Measurements from ENCODE around the gene IST1. TPM values are rescaled to one million over a fixed set of nuclear protein-coding genes. Genes with fewer than 3 reads are reported as not detected.

IST1 gene
- total and polyA plus RNA-seq, 10 of the 15 experiments (the other 5 are each of a cell fraction or from before 2014, with no cell fraction given), result 97.3 to 293 (median 138) TPM

- TF ChIP-seq PBX3 (IDR thresholded peaks at IDR 0.05; ENCODE audit: insufficient replicate concordance, low read depth, low read length) (no peak), ZNF24 (IDR thresholded peaks at IDR 0.05) (no peak), BCLAF1 (IDR thresholded peaks at IDR 0.05) (no peak), LARP7 (IDR thresholded peaks at IDR 0.05) (no peak), TCF12 (IDR thresholded peaks at IDR 0.05; ENCODE audit: low read depth, low read length) (peak; percentile 70; the same call in 1 of the 2 replicates), FOS (IDR thresholded peaks at IDR 0.05; ENCODE audit: borderline replicate concordance, extremely low read depth, insufficient read length) (no peak), RUNX3 (IDR thresholded peaks at IDR 0.05; ENCODE audit: low read length) (peak; percentile 74), SREBF2 (IDR thresholded peaks at IDR 0.05; ENCODE audit: low read length) (no peak), SP1 (IDR thresholded peaks at IDR 0.05; ENCODE audit: low read depth, low read length) (no peak), CREM (IDR thresholded peaks at IDR 0.05; ENCODE audit: low read depth) (0 out of 2 replicates have a peak, but pooled peaks have one; percentile 41), ZNF274 (IDR thresholded peaks at IDR 0.05; ENCODE audit: insufficient read depth, insufficient read length) (no peak), SMAD1 (IDR thresholded peaks at IDR 0.05; ENCODE audit: low read depth, partially characterized antibody) (no peak), ZBTB11 (CRISPR knock-in tag; IDR thresholded peaks at IDR 0.05) (no peak)
- TF ChIP-seq, protein P1, sequence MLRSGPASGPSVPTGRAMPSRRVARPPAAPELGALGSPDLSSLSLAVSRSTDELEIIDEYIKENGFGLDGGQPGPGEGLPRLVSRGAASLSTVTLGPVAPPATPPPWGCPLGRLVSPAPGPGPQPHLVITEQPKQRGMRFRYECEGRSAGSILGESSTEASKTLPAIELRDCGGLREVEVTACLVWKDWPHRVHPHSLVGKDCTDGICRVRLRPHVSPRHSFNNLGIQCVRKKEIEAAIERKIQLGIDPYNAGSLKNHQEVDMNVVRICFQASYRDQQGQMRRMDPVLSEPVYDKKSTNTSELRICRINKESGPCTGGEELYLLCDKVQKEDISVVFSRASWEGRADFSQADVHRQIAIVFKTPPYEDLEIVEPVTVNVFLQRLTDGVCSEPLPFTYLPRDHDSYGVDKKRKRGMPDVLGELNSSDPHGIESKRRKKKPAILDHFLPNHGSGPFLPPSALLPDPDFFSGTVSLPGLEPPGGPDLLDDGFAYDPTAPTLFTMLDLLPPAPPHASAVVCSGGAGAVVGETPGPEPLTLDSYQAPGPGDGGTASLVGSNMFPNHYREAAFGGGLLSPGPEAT (IDR thresholded peaks at IDR 0.05; ENCODE audit: low read depth), result 0 out of 2 replicates have a peak, but pooled peaks have one; percentile 11
- TF ChIP-seq, protein P2, sequence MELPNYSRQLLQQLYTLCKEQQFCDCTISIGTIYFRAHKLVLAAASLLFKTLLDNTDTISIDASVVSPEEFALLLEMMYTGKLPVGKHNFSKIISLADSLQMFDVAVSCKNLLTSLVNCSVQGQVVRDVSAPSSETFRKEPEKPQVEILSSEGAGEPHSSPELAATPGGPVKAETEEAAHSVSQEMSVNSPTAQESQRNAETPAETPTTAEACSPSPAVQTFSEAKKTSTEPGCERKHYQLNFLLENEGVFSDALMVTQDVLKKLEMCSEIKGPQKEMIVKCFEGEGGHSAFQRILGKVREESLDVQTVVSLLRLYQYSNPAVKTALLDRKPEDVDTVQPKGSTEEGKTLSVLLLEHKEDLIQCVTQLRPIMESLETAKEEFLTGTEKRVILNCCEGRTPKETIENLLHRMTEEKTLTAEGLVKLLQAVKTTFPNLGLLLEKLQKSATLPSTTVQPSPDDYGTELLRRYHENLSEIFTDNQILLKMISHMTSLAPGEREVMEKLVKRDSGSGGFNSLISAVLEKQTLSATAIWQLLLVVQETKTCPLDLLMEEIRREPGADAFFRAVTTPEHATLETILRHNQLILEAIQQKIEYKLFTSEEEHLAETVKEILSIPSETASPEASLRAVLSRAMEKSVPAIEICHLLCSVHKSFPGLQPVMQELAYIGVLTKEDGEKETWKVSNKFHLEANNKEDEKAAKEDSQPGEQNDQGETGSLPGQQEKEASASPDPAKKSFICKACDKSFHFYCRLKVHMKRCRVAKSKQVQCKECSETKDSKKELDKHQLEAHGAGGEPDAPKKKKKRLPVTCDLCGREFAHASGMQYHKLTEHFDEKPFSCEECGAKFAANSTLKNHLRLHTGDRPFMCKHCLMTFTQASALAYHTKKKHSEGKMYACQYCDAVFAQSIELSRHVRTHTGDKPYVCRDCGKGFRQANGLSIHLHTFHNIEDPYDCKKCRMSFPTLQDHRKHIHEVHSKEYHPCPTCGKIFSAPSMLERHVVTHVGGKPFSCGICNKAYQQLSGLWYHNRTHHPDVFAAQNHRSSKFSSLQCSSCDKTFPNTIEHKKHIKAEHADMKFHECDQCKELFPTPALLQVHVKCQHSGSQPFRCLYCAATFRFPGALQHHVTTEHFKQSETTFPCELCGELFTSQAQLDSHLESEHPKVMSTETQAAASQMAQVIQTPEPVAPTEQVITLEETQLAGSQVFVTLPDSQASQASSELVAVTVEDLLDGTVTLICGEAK (IDR thresholded peaks at IDR 0.05; ENCODE audit: borderline replicate concordance), result 0 out of 2 replicates have a peak, but pooled peaks have one; percentile 21
Measured at GRCh38 chr16:71882505-71883167, 12.7 kb upstream of the IST1 start (continued).

All from GM12878 (cell line).